GM10847 (cell line): ENCODE data around the gene ATP10A.

Experiments used
- POLR2A ChIP-seq: IDR thresholded peaks from 2 replicates; pipeline ENCODE4 v1.6.1; 2011; ENCODE audit not compliant: insufficient read length; ENCODE audit errors: extremely low read depth

Gene ATP10A

DNA sequence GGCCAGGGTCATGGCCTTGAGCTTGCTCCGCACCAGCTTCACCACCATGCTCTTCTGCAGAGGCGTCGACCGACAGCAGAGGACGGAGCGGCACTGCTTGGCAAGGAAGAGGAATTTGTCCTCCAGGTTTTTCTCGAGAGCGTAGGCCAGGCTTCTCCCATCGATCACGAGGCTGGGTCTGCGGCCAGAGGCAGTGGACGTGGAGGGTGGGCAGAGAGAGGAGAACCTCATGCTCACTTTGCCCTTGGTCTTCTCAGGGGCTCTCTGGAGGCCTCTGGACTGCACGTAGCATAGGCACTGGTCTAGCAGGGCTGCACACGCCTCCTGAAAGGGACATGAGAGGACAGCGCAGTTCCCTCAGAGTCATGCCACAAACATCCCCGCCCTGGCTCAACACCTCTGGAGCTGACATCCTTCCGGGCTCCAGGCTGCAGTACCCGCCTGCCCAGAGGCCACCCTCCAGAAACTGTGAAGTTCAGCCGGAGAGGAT is 168.3 kb downstream of the ATP10A start:
- no peak for TF ChIP-seq POLR2A

DNA sequence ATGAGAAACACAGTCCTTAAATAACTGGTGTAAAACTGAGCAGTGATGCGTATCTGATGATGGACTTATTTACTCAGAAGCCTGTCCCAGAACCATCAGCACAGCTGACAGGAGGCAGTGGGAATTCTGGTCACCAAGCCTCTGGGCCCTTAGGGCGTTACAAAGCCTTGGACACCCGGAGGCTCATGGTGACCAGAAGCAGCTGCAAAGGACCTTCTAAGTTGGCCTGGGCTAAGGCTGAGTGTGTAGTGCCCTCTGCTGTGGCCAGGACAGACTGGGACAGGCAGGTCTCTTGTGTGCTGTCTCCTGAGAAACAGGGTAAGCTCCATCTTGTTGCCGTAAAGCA is 168.9 kb downstream of the ATP10A start:
- TF ChIP-seq POLR2A, result no peak

DNA sequence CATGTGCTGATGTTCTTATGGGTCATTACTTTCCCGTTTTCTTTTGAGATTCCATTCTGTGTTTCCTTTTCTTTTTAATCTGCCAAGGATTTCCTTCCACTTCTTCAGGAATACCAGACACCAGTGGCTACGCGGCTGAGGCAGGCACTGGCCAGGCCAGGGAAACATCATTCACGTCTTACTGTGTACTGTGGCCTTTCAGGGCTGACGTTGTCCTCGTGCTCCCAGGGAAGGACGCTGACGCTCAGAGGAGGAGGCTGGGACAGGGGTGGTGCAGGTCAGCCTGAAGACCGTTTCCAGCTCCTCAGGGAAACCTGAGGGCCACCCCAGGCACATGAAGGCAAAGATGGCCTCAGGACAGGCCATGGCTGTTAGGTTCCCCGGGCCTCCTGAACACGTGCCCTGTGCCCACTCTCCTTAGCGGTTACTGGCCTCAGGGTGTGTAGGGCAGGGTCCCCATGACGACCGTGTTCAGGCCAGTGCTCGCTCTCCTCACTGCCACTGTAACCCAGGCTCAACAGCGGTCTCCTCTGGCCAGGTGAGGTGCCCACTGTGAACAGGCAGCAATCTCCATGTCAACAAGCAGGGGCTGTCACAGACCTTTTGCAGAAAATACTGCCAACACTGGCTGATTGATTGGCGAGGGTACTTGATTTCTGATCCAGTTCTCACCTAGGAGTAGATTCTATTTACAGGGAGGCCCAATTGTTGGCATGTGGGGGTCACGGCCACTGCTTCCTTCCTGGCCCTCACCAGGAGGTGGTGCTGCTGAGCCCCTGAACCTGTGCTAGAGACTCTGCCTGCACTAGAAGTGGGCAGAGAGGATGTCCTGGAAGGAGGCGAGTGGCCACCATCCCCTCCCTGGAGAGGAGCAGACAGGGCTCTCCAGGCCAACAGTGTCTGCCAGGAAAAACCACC is 169.5 kb downstream of the ATP10A start:
- TF ChIP-seq POLR2A, result no peak

DNA sequence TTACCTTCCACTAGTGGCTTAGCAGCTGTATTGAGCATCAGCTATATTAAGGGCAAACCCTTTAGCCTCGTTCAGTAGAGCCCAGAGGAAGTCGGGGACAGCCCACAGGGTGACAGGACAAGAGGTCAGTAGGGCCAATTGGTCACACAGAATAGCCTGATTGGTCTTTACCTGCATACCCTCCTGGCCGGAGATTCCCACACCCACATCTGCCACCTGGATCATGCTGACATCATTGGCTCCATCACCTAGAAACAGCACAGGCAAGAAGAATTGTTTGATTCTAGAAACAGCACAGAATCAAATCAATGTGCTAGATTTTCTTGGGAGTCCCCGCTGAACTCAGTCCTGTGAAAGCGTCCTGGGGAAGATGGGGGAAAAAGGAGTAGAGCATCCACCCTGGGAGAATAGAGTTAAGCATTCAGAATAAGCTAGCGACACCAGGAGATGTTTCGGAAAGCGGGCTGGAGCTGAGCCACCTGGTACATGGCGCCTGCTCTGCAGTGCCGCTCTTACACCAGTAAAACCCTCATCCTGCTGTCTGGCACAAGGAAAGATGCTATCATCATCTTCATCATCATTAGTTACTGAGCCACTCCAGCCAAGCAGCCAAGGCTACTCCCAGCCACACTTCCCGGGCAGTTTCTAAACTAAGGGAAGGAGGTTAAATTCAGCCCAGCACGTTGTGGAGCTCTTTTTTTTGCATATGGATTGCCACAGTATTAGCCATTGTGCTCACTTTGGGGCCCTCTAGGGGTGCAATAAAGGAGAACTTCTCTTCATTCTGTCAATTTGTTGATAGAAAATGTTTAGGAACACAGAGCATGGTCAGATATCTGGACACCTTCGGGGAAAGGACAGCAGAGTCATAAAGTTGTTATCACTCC is 171.3 kb downstream of the ATP10A start:
- TF ChIP-seq POLR2A, result no peak

DNA sequence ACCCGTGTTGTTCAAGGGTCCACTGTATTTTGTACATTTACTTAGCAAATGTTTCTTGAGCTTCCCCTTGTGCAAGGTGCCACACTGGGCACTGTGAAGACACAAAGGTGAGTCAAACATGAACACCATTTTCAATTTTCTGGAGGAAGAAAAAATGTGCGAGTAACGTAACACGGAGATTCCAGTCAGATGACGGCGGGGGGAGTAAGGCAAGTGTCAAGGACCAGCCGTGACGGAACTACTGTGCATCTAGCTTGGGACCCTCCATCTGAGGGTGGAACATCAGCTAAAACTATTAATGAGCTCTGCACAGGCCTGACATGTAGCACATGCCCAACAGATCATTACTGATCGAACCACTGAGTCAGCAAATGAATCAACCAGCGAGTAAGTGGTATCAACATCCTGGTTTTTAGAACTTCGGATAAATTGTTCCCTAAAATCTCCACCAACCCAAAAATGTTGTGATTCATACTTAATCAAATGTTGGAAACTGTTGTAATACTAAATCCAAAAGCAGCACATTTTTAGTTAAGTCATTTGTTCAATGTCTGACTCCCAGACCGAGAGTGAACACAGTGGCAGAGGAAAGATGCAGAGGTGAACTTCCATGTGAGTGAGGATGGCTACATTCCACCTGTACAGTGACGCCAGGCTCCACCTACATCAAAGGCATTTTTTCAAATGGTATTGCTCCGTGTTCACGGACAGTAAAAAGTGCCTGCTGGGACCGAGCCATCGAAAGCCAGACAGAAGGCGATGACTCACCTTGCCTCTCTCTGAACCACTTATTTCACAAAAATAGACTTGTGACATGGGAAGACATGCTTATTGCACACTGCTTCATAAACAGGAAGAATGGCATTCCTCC is 172.2 kb downstream of the ATP10A start:
- no peak for TF ChIP-seq POLR2A

DNA sequence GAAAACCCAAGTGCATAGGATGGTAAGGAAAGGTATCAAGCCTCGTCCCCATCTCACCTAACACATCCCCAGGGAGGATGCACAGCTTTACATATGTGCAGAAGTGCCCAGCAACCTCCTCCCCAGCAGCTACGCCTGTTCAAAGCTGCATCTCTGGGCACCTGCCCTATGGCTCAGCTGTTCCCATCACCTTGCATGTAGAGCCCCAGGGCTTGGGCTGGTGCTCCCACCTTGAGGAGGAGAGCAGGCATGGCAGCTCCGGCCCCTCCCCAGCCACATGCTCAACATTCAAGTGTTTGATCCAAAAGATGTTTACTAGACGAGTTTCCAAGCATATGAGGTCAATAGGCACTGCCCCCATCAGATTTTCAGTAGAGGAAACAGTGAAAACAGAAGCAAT is 173.5 kb downstream of the ATP10A start:
- TF ChIP-seq POLR2A, result no peak

DNA sequence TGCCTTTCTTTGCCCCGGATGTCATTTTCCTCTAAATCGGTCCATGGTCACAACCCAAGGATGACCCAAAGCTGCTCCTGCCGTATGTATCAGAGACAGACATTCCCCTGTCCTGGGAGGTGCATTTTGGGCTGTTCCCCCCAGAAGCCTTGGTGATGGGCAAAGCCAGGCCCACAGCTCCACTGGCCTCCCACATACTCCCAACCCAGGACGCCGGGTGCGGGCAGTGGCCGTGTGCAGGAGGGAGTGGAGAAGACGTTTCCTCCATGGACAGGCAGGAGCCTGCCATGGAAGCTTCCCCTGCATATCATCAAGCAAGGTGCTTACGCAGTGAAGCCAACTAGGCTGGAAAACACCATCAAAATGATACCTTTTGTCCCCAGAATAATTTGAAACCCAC is 175.0 kb downstream of the ATP10A start:
- no peak for TF ChIP-seq POLR2A

DNA sequence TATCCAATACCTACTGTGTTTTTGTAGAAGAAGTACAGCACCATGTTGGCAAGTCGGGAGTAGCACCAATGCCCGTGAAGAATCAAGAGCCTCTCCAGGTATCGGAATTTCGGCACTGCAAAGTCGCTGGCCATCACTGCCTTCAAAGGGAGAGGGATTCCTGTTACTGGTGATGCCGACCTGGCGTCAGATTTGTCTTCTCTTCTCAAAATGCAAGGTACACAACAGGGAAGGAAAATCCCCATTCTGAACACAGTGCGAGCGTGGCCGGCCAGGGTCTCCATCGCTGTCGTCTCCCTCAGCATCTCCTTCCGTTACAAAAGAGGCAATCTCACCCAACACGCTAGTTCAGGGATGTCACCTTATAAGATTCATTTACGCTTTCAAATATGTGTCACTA is 175.4 kb downstream of the ATP10A start:
- no peak for TF ChIP-seq POLR2A

DNA sequence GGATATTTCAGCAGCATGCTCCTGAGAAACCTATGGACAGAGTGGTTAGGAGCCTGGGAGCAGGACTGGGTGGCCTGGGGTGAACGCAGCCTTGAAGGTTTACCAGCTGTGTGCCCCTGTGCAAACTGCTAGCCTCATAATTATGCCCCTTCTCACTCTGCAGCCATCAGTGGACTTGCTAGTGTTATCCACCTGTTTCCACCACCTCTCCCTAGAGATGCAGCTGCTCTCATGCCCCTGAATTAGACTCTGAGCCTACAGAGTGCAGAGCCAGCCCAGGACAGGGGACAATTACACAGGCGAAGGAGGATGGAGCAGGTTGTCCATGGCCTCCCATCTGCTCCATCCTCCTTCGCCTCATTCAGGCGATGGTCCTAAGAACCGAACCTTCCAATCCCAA is 175.9 kb downstream of the ATP10A start:
- TF ChIP-seq POLR2A, result no peak

DNA sequence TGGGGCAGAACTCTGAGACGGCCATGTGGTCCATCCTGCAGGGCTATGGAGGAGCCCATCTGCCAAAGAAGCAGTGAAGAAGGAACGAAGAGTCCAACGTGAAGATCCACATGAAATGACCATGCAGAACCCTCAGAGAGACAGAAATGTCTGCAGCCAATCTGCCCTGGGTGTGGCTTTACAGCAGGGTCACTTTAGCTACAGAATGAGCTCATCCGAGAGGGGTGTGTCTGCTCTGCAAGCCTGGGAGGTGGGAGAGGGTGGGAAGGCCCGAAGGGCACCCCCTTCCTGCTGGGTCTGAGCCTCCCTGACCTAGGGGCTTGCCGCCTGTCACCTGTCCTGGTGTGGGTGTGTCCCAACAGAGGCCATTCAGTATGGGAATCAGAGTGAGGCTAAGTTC is 176.3 kb downstream of the ATP10A start:
- no peak for TF ChIP-seq POLR2A

DNA sequence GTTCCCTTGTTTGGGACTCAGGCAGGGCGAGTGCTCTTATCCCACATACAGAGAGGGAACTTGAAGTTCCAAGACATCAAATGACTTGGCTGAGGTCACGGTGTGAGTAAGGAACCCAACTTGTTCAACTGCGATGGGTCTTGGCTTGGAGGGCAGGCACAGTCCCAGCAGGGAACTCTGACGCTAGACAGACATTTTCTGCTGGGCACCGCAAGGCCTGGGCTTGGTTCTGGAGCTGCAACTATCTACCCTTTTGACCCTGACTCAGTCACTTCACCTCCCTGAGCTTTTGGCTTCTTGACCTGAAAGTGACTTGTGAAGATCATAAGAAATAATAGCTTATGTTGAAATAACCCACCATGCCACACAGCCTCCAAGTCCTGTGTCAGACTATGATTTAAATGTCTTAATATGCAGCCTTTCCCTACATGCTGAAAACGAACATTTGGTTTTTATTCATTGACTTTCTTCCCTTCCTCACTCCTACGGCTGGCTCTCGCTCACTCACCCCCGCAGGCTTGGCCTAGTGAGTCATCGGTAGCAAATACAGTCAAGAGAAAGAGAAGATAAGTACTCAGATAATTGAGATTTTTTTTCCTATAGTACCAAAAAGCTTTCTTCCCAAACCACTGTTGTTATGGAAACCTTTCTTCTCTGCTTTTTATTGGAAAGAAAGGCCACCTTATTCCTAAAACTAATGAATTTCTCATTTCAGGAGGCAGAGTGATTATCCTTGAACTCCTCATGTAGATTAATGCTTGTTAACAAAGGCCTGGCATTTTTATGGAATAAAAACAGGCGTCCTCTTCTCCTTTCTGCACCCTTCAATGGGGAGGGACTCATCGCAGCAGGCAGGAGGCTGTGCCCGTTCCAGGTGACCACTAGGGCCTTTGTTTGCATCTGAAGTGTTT is 178.4 kb downstream of the ATP10A start:
- TF ChIP-seq POLR2A, result no peak

DNA sequence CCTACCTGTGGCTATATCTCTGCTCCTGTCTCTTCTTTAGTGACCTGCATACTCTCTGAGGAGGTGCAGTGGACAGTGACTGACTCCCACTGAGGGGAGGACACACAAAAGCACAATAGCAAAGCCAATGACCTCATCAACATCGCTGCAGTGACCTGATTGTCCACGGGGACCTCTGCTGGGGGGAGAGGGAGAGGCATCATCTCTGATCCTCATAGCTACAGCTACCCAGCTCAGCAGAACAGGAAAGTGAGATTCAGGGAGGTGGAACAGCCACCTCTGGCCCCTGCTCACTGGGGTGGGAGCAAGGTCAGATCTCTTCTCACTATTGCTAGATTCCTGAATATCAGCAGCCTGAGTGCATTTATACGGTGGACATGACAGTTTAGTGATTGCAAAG is 179.2 kb downstream of the ATP10A start:
- TF ChIP-seq POLR2A, result no peak

DNA sequence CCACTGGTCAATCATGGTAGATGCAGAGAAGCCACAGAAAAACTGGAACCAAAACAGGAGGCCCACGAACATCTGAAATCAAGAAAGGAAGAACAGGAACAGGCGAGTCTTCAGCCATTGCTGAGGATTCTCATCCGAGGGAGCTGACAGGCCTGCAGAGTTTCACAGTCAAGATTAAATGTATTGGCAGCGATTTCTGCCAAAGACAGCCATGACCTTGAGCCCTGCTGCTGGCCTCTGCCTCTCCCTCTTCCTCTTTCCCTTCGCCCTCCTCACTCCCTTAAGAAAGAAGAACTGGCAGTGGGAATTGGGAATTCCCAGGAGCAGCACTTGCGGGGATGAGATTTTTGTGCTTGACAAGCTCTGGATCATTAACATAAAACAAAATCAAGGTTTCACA is 179.7 kb downstream of the ATP10A start:
- no peak for TF ChIP-seq POLR2A

DNA sequence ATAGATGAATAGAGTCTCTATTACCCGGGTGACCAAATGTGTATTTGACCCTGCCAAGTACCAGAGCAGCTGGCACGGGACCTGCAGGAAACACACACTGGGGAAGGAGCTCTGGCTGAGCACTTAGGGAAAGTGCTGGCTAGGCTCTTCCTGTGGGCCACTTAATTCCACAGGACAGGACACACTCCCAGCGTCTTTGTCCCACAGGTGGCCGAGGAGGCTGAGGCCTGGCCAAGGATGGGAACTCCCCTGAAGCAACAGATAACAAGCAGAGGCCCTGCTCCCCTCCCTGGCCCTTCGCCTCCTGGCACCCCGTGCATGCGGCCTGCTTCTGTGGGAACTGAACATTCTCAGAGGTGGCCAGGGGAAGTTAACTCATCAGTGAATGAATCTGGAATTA is 180.8 kb downstream of the ATP10A start:
- no peak for TF ChIP-seq POLR2A
